B cell (primary cell): ENCODE results near the gene NGEF. TPM values are rescaled to one million over a fixed set of nuclear protein-coding genes. Genes with fewer than 3 reads are reported as not detected.
"Not testable (repeated sequence)": the region's sequence is repeated elsewhere in the genome, so short reads cannot be mapped to it uniquely, and the experiment has no call there.

ENCODE experiments used
- ATAC-seq: fragments of 200-7000 bp; cut with Tn5 transposase; one replicate; pipeline ENCODE4 v1.10.0; 2021; ENCODE audit warnings: low read depth, mild to moderate bottlenecking, moderate number of reproducible peaks, moderate library complexity
- CTCF ChIA-PET: fragments of 350-600 bp; sonication (Branson Sonifier 250); formaldehyde crosslinking; loops from one replicate; lab custom pipeline; 2021; ENCODE audit warnings: antibody characterized with exemption, inconsistent platforms; lab: Charles Lee
- POLR2A ChIA-PET: fragments of 350-600 bp; sonication (Branson Sonifier 250); formaldehyde crosslinking; loops from one replicate; lab custom pipeline; 2021; ENCODE audit warnings: antibody characterized with exemption; lab: Charles Lee
- DNase-seq: peaks from one replicate; pipeline ENCODE4 v3.0.0; 2013
- H2AFZ ChIP-seq: 2 replicates; pipeline ENCODE4 v1.6.1; 2012; ENCODE audit warnings: mild to moderate bottlenecking, low read depth, low read length; ENCODE audit not compliant: insufficient read depth, poor library complexity, severe bottlenecking
- H3K27ac ChIP-seq, 2 donors: 1 replicate in 1 of 2; 2 replicates in 1 of 2; pipeline ENCODE4 v1.5.1; 2012 to 2013; ENCODE audit warnings: low read length in 2 of 2, mild to moderate bottlenecking in 2 of 2, moderate library complexity in 1 of 2
- H3K27me3 ChIP-seq, 4 experiments: fragments of 200-600 bp in 1 of 4; sonication (generic) in 1 of 4; replicated peaks in 1 of 4; 1 replicate in 2 of 4; 2 replicates in 2 of 4; pipeline versions ENCODE4 v1.6.1 to v1.7.0; 2013 to 2016; ENCODE audit warnings: low read length in 3 of 4, mild to moderate bottlenecking in 2 of 4, mixed read lengths in 1 of 4, moderate library complexity in 1 of 4; ENCODE audit not compliant: insufficient read depth in 4 of 4, control insufficient read depth in 3 of 4; ENCODE audit errors: control extremely low read depth in 1 of 4
- H3K36me3 ChIP-seq, 2 experiments: replicated peaks in 1 of 2; 1 replicate in 1 of 2; 2 replicates in 1 of 2; pipeline versions ENCODE4 v1.6.1 to v1.7.1; 2013; ENCODE audit warnings: low read length in 1 of 2; ENCODE audit not compliant: insufficient read depth in 2 of 2, control insufficient read depth in 1 of 2; ENCODE audit errors: control extremely low read depth in 1 of 2, extremely low read depth in 1 of 2
- H3K4me1 ChIP-seq, 2 donors: fragments of 200-600 bp in 1 of 2; sonication (generic) in 1 of 2; 1 replicate in 1 of 2; 2 replicates in 1 of 2; pipeline versions ENCODE4 v1.5.1 to v1.6.1; 2013 to 2017; ENCODE audit warnings: low read length in 2 of 2; ENCODE audit not compliant: control insufficient read depth in 2 of 2, insufficient read depth in 2 of 2
- H3K4me2 ChIP-seq: replicated peaks from 2 replicates; pipeline ENCODE3; 2012; ENCODE audit warnings: mild to moderate bottlenecking, low read depth, low read length; ENCODE audit not compliant: poor library complexity, severe bottlenecking
- H3K4me3 ChIP-seq, 5 experiments: fragments of 200-600 bp in 1 of 5; sonication (generic) in 1 of 5; 1 replicate in 3 of 5; 2 replicates in 2 of 5; pipeline versions ENCODE4 v1.5.1 to v1.7.0; 2011 to 2016; ENCODE audit warnings: low read length in 4 of 5, mild to moderate bottlenecking in 4 of 5, low read depth in 2 of 5, control low read depth in 1 of 5, moderate library complexity in 1 of 5; ENCODE audit not compliant: insufficient read depth in 1 of 5; ENCODE audit errors: control extremely low read depth in 1 of 5, extremely low read depth in 1 of 5
- H3K79me2 ChIP-seq: fragments of 200-600 bp; sonication (generic); one replicate; pipeline ENCODE4 v1.6.0; 2016; ENCODE audit warnings: low read length; ENCODE audit not compliant: control insufficient read depth, insufficient read depth
- H3K9ac ChIP-seq: fragments of 200-600 bp; sonication (generic); 2 replicates; pipeline ENCODE4 v1.6.1; 2017; ENCODE audit warnings: mild to moderate bottlenecking, low read length, moderate library complexity
- H3K9me3 ChIP-seq, 3 donors: one replicate each; pipeline versions ENCODE4 v1.6.1 to v1.7.1; 2013; ENCODE audit warnings: low read length in 2 of 3; ENCODE audit not compliant: control insufficient read depth in 2 of 3, insufficient read depth in 1 of 3; ENCODE audit errors: control extremely low read depth in 1 of 3
- H4K20me1 ChIP-seq: 2 replicates; pipeline ENCODE4 v1.6.0; 2012; ENCODE audit warnings: mild to moderate bottlenecking, low read length; ENCODE audit not compliant: insufficient read depth, control insufficient read depth, poor library complexity, severe bottlenecking
- H3K27ac Mint-ChIP-seq: one replicate; pipeline ENCODE4 v1.8.0; 2021; ENCODE audit warnings: mixed read lengths
- H3K27me3 Mint-ChIP-seq: one replicate; pipeline ENCODE4 v1.8.0; 2021; ENCODE audit warnings: mixed read lengths
- H3K4me1 Mint-ChIP-seq: one replicate; pipeline ENCODE4 v1.8.0; 2021; ENCODE audit warnings: mixed read lengths
- H3K4me3 Mint-ChIP-seq: one replicate; pipeline ENCODE4 v1.8.0; 2021; ENCODE audit warnings: mixed read lengths
- H3K9me3 Mint-ChIP-seq: one replicate; pipeline ENCODE4 v1.8.0; 2022; ENCODE audit warnings: mixed read lengths; ENCODE audit not compliant: insufficient read depth
- EZH2 ChIP-seq: IDR thresholded peaks from 2 replicates; pipeline ENCODE4 v1.6.1; 2012; ENCODE audit warnings: borderline replicate concordance, low read depth, mild to moderate bottlenecking, moderate library complexity, low read length; ENCODE audit not compliant: insufficient read depth, poor library complexity, severe bottlenecking
- WGBS: methylation state at CpG from one replicate; pipeline ENCODE4 v1.1.5; 2013; ENCODE audit warnings: missing lambda C conversion rate; ENCODE audit not compliant: insufficient coverage; 5-methylcytosine and 5-hydroxymethylcytosine counted together
- intact Hi-C: fragments of 100-400 bp; cut with micrococcal nuclease; formaldehyde crosslinking; loops from one replicate; pipeline ENCODE4 v1.10.0; 2022
- polyA plus RNA-seq: library from polyadenylated mRNA; depleted of rRNA; stranded (reverse); fragments of >200 nt; gene quantifications from 2 replicates; pipeline ENCODE4 v1.2.3, GENCODE V29; 2012
- total RNA-seq, 2 donors: library from RNA; stranded (reverse); fragments of 120-200 nt in 1 of 2; gene quantifications; 1 replicate in 1 of 2; 2 replicates in 1 of 2; pipeline versions ENCODE4 v1.2.3 to v1.2.4, GENCODE V29; 2013 to 2022

The NGEF gene
- total and polyA plus RNA-seq, 2 donors (not counting 1 experiment from before 2014, with no cell fraction given), result not detected

GRCh38 chr2:233020454-233020853 is 7.4 kb upstream of the NGEF start:
- WGBS, result 90% methylated on average over 2 of the region's 2 CpGs
- H3K4me1 Mint-ChIP-seq, result no peaks in the 10 kb centered on the region
- no peak overlapping the region for H3K4me3 Mint-ChIP-seq
- peaks cover 5% of the 10 kb centered on the region for H3K9me3 Mint-ChIP-seq
- H3K27me3 Mint-ChIP-seq, result no peaks in the 10 kb centered on the region
- ATAC-seq, result no peak
- Histone ChIP-seq H3K4me3 (no peak overlapping the region), H3K9ac (no peak overlapping the region), H2AFZ (no peak overlapping the region), H3K79me2 (no peaks in the 10 kb centered on the region), H3K4me2 (no peak overlapping the region), H3K27me3 (no peaks in the 10 kb centered on the region), H3K36me3 (no peaks in the 10 kb centered on the region), H3K27ac (no peak overlapping the region), H3K9me3 (no peaks in the 10 kb centered on the region), H3K4me1 (no peaks in the 10 kb centered on the region), H4K20me1 (no peaks in the 10 kb centered on the region)
- intact Hi-C loops, result loop anchor here (10.0 kb wide), 1 partner anchor 416 kb away; no protein-coding TSS in a partner anchor
- ChIA-PET CTCF (no interaction called here), POLR2A (no interaction called here)
- no peak overlapping the region for H3K27ac Mint-ChIP-seq
- no peak for DNase-seq
- no peak for TF ChIP-seq EZH2

GRCh38 chr2:233019610-233020009 is 6.6 kb upstream of the NGEF start:
- H3K27me3 Mint-ChIP-seq, H3K27ac ChIP-seq, H3K9me3 ChIP-seq, H3K27ac Mint-ChIP-seq, POLR2A ChIA-PET, H3K4me2 ChIP-seq, H3K27me3 ChIP-seq, H4K20me1 ChIP-seq, DNase-seq, H3K4me1 ChIP-seq, H3K4me3 Mint-ChIP-seq, ATAC-seq, H3K79me2 ChIP-seq, H3K4me3 ChIP-seq, H3K9me3 Mint-ChIP-seq, H2AFZ ChIP-seq, H3K36me3 ChIP-seq, H3K4me1 Mint-ChIP-seq, H3K9ac ChIP-seq: not testable (repeated sequence)
- no CpG with 5 or more reads among the region's 4 CpGs for WGBS
- intact Hi-C loops, result loop anchor here (10.0 kb wide), 1 partner anchor 415 kb away; no protein-coding TSS in a partner anchor
- CTCF ChIA-PET, result interaction anchor here (0.6 kb wide), 1 partner anchor 8 kb away, joined by 3 read pairs; no protein-coding TSS in a partner anchor
